HG02885 (cell line): Measurements from ENCODE around the gene DES.

Experiments
- ATAC-seq: cut with Tn5 transposase; IDR thresholded peaks from one replicate; pipeline ENCODE4 v1.9.1; 2021; ENCODE audit warnings: mild to moderate bottlenecking; ENCODE audit not compliant: unreplicated experiment, poor library complexity

DES gene

DNA sequence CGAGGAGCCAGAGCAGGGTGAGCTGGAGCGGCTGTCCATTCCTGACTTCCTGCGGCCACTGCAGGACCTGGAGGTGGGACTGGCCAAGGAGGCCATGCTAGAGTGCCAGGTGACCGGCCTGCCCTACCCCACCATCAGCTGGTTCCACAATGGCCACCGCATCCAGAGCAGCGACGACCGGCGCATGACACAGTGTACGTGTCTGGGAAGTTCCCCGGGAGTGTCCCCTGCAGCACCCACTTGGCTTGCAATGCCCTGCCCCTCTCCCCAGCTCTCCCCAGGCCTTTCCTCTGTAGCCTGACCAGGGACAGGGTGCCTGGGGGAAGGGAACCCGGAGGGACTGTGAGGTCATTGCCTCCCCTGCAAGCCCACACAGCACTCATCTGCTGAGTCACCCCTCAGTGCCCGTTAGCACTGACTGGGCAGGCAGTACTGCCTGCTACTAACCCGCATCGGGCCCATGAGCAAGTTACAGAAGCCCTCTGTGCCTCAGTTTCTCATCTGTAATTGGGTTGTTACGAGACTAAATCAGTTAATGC, 51.1 kb downstream of the DES start:
- no peak for ATAC-seq

GRCh38 chr2:219470429-219470828, 52.3 kb downstream of the DES start:
- no peak for ATAC-seq

GRCh38 chr2:219471476-219472371, 53.5 kb downstream of the DES start:
- no peak for ATAC-seq

GRCh38 chr2:219472629-219473187, 54.5 kb downstream of the DES start:
- ATAC-seq = no peak

GRCh38 chr2:219473511-219473910, 55.3 kb downstream of the DES start:
- ATAC-seq = no peak

DNA sequence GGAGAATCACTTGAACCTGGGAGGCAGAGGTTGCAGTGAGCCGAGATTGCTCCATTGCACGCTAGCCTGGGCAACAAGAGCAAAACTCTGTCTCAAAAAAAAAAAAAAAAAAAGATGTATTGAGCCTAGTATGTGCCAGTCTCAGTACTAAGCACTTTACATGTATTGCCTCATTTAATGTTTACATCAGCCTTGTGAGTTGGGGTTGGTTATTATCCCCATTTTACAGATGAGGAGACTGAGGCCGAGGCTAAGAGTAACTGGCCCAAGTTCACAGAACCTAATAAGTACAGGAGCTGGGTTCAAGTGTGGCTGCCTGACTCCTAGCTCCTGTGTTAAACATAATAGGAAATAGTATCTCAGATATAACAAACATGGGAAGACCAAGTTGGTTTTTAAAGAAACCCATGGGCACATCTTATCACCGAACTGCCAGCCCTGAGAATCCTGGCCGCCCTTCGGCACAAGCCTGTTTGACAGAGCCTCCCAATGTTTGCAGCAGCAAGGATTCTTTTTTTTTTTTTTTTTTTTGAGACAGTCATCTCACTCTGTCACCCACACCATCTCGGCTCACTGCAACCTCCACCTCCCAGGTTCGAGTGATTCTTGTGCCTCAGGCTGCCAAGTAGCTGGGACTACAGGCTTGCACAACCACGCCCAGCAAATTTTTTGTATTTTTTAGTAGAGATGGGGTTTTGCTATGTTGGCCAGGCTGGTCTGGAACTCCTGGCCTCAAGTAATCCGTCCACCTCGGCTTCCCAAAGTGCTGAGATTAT, 56.3 kb downstream of the DES start:
- no peak for ATAC-seq

DNA sequence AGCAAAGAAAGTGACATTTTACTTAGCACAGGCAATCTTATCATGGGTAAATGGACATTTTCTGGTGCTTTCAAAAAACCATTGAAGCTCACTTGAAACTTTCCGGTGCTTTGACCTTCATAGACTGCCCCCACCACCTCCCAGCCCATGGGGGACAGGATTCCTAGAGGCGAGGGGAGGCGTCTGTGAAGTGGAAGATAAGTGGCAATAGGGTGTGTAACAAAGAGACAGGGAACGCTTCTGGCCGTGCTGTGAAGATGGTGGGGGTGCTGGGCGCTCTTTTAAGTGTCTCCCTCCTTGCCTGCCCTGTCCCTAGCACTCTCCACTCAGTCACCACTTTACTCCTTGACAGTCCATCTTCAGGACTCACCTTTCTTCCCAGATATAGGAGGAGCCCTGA, 57.1 kb downstream of the DES start:
- no peak for ATAC-seq

DNA sequence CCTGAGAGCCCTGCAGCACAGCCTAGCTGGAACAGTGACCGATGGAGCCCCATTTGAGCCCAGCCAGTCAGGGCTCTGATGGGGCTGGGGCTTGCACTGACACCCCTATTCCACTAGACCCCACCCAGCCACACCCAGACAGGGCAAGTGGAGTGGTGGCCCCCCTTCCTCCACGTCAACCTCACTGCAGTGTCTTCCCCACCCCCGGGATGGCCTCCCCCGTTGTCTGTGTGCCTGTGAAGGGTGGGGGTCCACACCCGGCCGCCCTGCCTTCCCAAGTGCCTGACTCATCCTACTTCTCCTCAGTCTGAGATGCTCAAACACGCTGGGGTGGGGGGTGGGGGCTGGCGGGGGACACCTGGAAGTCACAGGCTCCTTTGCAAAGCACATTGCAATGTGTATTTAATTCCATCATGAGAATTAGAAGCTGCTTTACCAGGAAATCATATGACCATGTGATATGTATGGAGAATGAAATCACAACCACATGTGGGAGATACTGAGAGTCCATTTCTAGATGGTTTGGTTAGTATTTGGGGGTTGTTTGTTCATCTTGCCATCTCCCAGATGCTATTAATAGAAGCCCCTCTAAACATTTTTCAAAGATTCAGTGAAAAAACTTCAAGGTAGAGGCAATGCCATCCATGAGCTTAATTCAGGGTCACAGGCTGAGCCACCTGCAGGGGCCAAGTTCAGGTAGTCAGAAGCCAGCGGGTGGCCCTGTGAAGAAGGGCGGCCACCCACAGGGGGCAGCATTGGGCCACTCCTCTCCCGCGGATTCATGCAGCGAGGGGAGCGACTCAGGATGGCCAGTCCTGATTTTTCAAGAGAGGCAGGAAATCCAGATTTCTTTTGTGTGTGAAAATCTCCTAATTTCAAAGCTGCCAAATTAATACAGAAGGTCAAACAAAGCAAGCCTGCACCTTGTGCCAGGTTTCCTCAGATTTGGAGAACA, 57.8 kb downstream of the DES start:
- peak; percentile 67 for ATAC-seq
